HepG2 (cell line): ENCODE data around the gene TMEM183A. TPM values are rescaled to one million over a fixed set of nuclear protein-coding genes. Genes with fewer than 3 reads are reported as not detected.

Source experiments
- ATAC-seq: fragments of 200-7000 bp; cut with Tn5 transposase; 3 replicates; pipeline ENCODE4 v1.9.1; 2020; ENCODE audit warnings: mild to moderate bottlenecking, moderate library complexity
- BruUV-seq: library from RNA; stranded (reverse); fragments of 400-500 nt; replicated peaks from 2 replicates; lab custom pipeline; 2021; lab: Mats Ljungman, UMichigan
- CTCF ChIA-PET: fragments of 300-600 bp; formaldehyde crosslinking; extraction: SDS; loops from one replicate; lab custom pipeline; 2021; ENCODE audit warnings: low total read pairs, inconsistent platforms, low intra/inter-chr PET ratio; lab: Yijun Ruan, JAX
- POLR2A ChIA-PET: fragments of 350-600 bp; sonication (Branson Sonifier 250); formaldehyde crosslinking; loops from one replicate; lab custom pipeline; 2020; ENCODE audit warnings: antibody characterized with exemption, inconsistent platforms; lab: Yijun Ruan, JAX
- DNase-seq: peaks from one replicate; pipeline ENCODE4 v3.0.0-alpha.2; 2015; ENCODE audit warnings: low spot score
- FAIRE-seq: peaks from 3 replicates; lab custom pipeline; 2011; peaks lifted over from hg19 to GRCh38; lab: Jason Lieb, UNC
- H2AFZ ChIP-seq: one replicate; pipeline ENCODE4 v1.6.1; 2011; ENCODE audit warnings: low read length, inconsistent platforms
- H3K27ac ChIP-seq: fragments of 300-600 bp; 3 replicates; pipeline ENCODE4 v1.8.0; 2011; ENCODE audit warnings: mixed run types, mild to moderate bottlenecking, mixed read lengths, low read length, inconsistent platforms; ENCODE audit not compliant: insufficient read depth; ENCODE audit errors: extremely low read length
- H3K27me3 ChIP-seq, 2 experiments: fragments of 200-600 bp in 1 of 2; 2 replicates in 1 of 2; 3 replicates in 1 of 2; pipeline versions ENCODE4 v1.6.0 to v1.8.0; 2011; ENCODE audit warnings: low read length in 2 of 2, mild to moderate bottlenecking in 2 of 2, moderate library complexity in 2 of 2, inconsistent platforms in 1 of 2; ENCODE audit not compliant: insufficient read depth in 2 of 2, control insufficient read depth in 1 of 2
- H3K36me3 ChIP-seq, 2 experiments: fragments of 200-600 bp in 1 of 2; replicated peaks in 1 of 2; 2 replicates in 1 of 2; 3 replicates in 1 of 2; pipeline versions ENCODE4 v1.5.1 to v1.8.0; 2011; ENCODE audit warnings: low read length in 2 of 2, inconsistent platforms in 1 of 2; ENCODE audit not compliant: insufficient read depth in 2 of 2, control insufficient read depth in 1 of 2
- H3K4me1 ChIP-seq: 2 replicates; pipeline ENCODE4 v1.5.1; 2012; ENCODE audit warnings: low read length, inconsistent platforms; ENCODE audit not compliant: insufficient read depth
- H3K4me2 ChIP-seq: 2 replicates; pipeline ENCODE4 v1.6.0; 2011; ENCODE audit warnings: low read depth, low read length, inconsistent platforms
- H3K4me3 ChIP-seq, 3 experiments: fragments of 200-600 bp in 1 of 3; sonication (generic), shearing (Covaris generic) in 1 of 3; replicated peaks in 1 of 3; 2 replicates each; pipeline ENCODE4 v1.5.1; 2011 to 2016; ENCODE audit warnings: low read length in 3 of 3, inconsistent platforms in 2 of 3, low read depth in 2 of 3, mild to moderate bottlenecking in 2 of 3, control low read depth in 1 of 3, mixed read lengths in 1 of 3; ENCODE audit not compliant: insufficient read depth in 1 of 3
- H3K79me2 ChIP-seq: one replicate; pipeline ENCODE4 v1.6.1; 2011; ENCODE audit warnings: low read length, inconsistent platforms; ENCODE audit not compliant: insufficient read depth
- H3K9ac ChIP-seq: 2 replicates; pipeline ENCODE4 v1.6.0; 2011; ENCODE audit warnings: mild to moderate bottlenecking, low read depth, low read length, inconsistent platforms; ENCODE audit not compliant: insufficient read depth
- H3K9me3 ChIP-seq: 2 replicates; pipeline ENCODE4 v1.5.1; 2012; ENCODE audit warnings: mild to moderate bottlenecking, low read length
- H4K20me1 ChIP-seq: 2 replicates; pipeline ENCODE4 v1.6.0; 2011; ENCODE audit warnings: inconsistent platforms, mild to moderate bottlenecking, low read length, moderate library complexity; ENCODE audit not compliant: insufficient read depth
- AKNA ChIP-seq: sonication (generic); formaldehyde crosslinking; IDR thresholded peaks from 2 replicates; pipeline ENCODE4 v1.4.0; 2020; ENCODE audit warnings: missing genetic modification reagents, borderline replicate concordance
- ARNT ChIP-seq: fragments of 450-650 bp; IDR thresholded peaks from 2 replicates; pipeline ENCODE4 v1.6.1; 2017
- EEA1 ChIP-seq: sonication (generic); formaldehyde crosslinking; IDR thresholded peaks from 2 replicates; pipeline ENCODE4 v1.5.1; 2020; ENCODE audit warnings: mild to moderate bottlenecking, missing genetic modification reagents, borderline replicate concordance
- ETS1 ChIP-seq: sonication (generic); formaldehyde crosslinking; IDR thresholded peaks from 2 replicates; pipeline ENCODE4 v1.4.0; 2020; ENCODE audit warnings: missing genetic modification reagents
- ETV5 ChIP-seq: IDR thresholded peaks from 2 replicates; pipeline ENCODE4 v1.6.1; 2018; ENCODE audit warnings: missing biosample characterization, missing genetic modification reagents, inconsistent platforms, borderline replicate concordance
- HCFC1 ChIP-seq: fragments of 150-350 bp; IDR thresholded peaks from 2 replicates; pipeline ENCODE4 v1.6.1; 2014; ENCODE audit warnings: low read depth, low read length
- KLF15 ChIP-seq: sonication (generic); formaldehyde crosslinking; IDR thresholded peaks from 2 replicates; pipeline ENCODE4 v1.8.1; 2023; ENCODE audit warnings: borderline replicate concordance, mild to moderate bottlenecking, inconsistent platforms, missing genetic modification reagents, mixed read lengths
- MAFK ChIP-seq, 2 experiments: IDR thresholded peaks in 1 of 2; conservative IDR thresholded peaks in 1 of 2; 2 replicates each; pipeline ENCODE4 v1.6.1; 2011; ENCODE audit warnings: improper control_type of control experiment in 2 of 2, low read length in 2 of 2
- MAX ChIP-seq: IDR thresholded peaks from 2 replicates; pipeline ENCODE4 v1.6.1; 2012; ENCODE audit warnings: inconsistent platforms
- RBFOX2 ChIP-seq: fragments of 200-400 bp; formaldehyde crosslinking; IDR thresholded peaks from 2 replicates; pipeline ENCODE4 v1.6.1; 2017; ENCODE audit warnings: low read depth, mild to moderate bottlenecking, low read length
- SMAD1 ChIP-seq: sonication (generic); formaldehyde crosslinking; IDR thresholded peaks from 2 replicates; pipeline ENCODE4 v1.4.0; 2020; ENCODE audit warnings: missing genetic modification reagents, low read depth, mild to moderate bottlenecking, borderline replicate concordance
- TEAD2 ChIP-seq: sonication (generic); formaldehyde crosslinking; IDR thresholded peaks from 2 replicates; pipeline ENCODE4 v1.9.0; 2021; ENCODE audit warnings: missing genetic modification reagents
- U2AF2 ChIP-seq: fragments of 200-400 bp; formaldehyde crosslinking; IDR thresholded peaks from 2 replicates; pipeline ENCODE4 v1.6.1; 2017; ENCODE audit warnings: low read depth, mild to moderate bottlenecking, low read length
- ZFY ChIP-seq: sonication (generic); formaldehyde crosslinking; IDR thresholded peaks from 2 replicates; pipeline ENCODE4 v1.4.0; 2020; ENCODE audit warnings: missing genetic modification reagents
- ZGPAT ChIP-seq: IDR thresholded peaks from 2 replicates; pipeline ENCODE4 v1.6.1; 2016; ENCODE audit warnings: mild to moderate bottlenecking
- ZMYM4 ChIP-seq: sonication (generic); formaldehyde crosslinking; IDR thresholded peaks from 2 replicates; pipeline ENCODE4 v1.8.1; 2023; ENCODE audit warnings: mild to moderate bottlenecking, missing genetic modification reagents
- ZNF24 ChIP-seq: fragments of 450-650 bp; IDR thresholded peaks from 2 replicates; pipeline ENCODE4 v1.6.1; 2017; ENCODE audit warnings: antibody characterized with exemption, mild to moderate bottlenecking
- ZNF292 ChIP-seq: sonication (generic); formaldehyde crosslinking; IDR thresholded peaks from 2 replicates; pipeline ENCODE4 v1.8.1; 2022; ENCODE audit warnings: mild to moderate bottlenecking, low read depth, missing genetic modification reagents, borderline replicate concordance
- ZNF616 ChIP-seq: sonication (generic); formaldehyde crosslinking; IDR thresholded peaks from 2 replicates; pipeline ENCODE4 v1.5.0; 2020; ENCODE audit warnings: low read depth, mild to moderate bottlenecking, missing genetic modification reagents
- ZNF878 ChIP-seq: sonication (generic); formaldehyde crosslinking; IDR thresholded peaks from 2 replicates; pipeline ENCODE4 v1.8.1; 2023; ENCODE audit warnings: mild to moderate bottlenecking, missing genetic modification reagents, moderate library complexity
- WGBS: methylation state at CpG from one replicate; pipeline ENCODE4 v1.1.6; 2017; ENCODE audit warnings: low lambda C conversion rate; 5-methylcytosine and 5-hydroxymethylcytosine counted together
- in situ Hi-C: cut with HindIII; loops from 2 replicates; pipeline ENCODE4 v1.10.0; 2017; ENCODE audit warnings: low pct_unique_long_range_greater_than_20kb; ENCODE audit not compliant: extremely low pct_ligation_motif_present
- intact Hi-C: fragments of 100-400 bp; cut with micrococcal nuclease; formaldehyde crosslinking; loops from one replicate; pipeline ENCODE4 v1.10.0; 2022; ENCODE audit not compliant: unreplicated experiment
- polyA plus RNA-seq, 8 experiments: library from polyadenylated mRNA; depleted of rRNA in 3 of 8; stranded (reverse) in 7 of 8; unstranded in 1 of 8; fragments of >200 nt; fragmentation: Illumina TruSeq in 4 of 8; extraction: Trizol in 4 of 8; gene quantifications; 2 replicates each; pipeline versions ENCODE4 v1.2.1 to v1.2.3, GENCODE V29; 2011 to 2016; ENCODE audit warnings: low read depth in 4 of 8, missing spikeins in 1 of 8, mixed read lengths in 1 of 8; ENCODE audit not compliant: insufficient read depth in 1 of 8
- total RNA-seq, 5 experiments: library from RNA; depleted of rRNA; stranded (reverse); fragments of >200 nt; fragmentation: Illumina TruSeq; extraction: Trizol; gene quantifications; 2 replicates each; pipeline ENCODE4 v1.2.3, GENCODE V29; 2016; ENCODE audit warnings: low read depth in 1 of 5

TMEM183A gene
- total and polyA plus RNA-seq, 2 of the 13 experiments (the other 11 are each of a cell fraction or from before 2014, with no cell fraction given), result 59.7 to 82.0 TPM

- peaks cover 39% of the 10 kb centered on the region for H3K79me2 ChIP-seq
- intact Hi-C loops, result no loop called here
- no peaks in the 10 kb centered on the region for H4K20me1 ChIP-seq
- no peaks in the 10 kb centered on the region for H3K9me3 ChIP-seq
- H2AFZ ChIP-seq, result no peak overlapping the region
- POLR2A ChIA-PET, result no interaction called here
- H3K4me3 ChIP-seq, result no peak overlapping the region
- peaks cover 14% of the 10 kb centered on the region for H3K4me1 ChIP-seq
- FAIRE-seq, result no peak
- no TSS peak for BruUV-seq
- peaks cover 16 to 59% of the 10 kb centered on the region in 2 experiments for H3K36me3 ChIP-seq
- H3K4me2 ChIP-seq, result no peak overlapping the region
- no peak for TF ChIP-seq ZNF616 (CRISPR knock-in tag)
- no peak for TF ChIP-seq ZGPAT (CRISPR knock-in tag)
- TF ChIP-seq AKNA (CRISPR knock-in tag), result no peak
- no peak for TF ChIP-seq KLF15 (CRISPR knock-in tag)
- TF ChIP-seq HCFC1, result no peak
- no peak for TF ChIP-seq TEAD2 (CRISPR knock-in tag)
- no peak for TF ChIP-seq SMAD1
- no peak for TF ChIP-seq ZMYM4 (CRISPR knock-in tag)
- no peak for TF ChIP-seq MAX
- no peak for TF ChIP-seq ARNT
- TF ChIP-seq ZNF24, result no peak
- TF ChIP-seq ZNF878, result no peak
- no peak for TF ChIP-seq ZFY
- TF ChIP-seq MAFK (conservative IDR thresholded peaks at IDR 0.05 in 1 of 2, IDR thresholded peaks at IDR 0.05 in 1 of 2; ENCODE audit: low read length in 2 of 2), result no peak
- TF ChIP-seq RBFOX2, result no peak
- TF ChIP-seq ETS1 (CRISPR knock-in tag), result no peak
- TF ChIP-seq ZNF292 (CRISPR knock-in tag), result no peak
- no peak for TF ChIP-seq EEA1 (CRISPR knock-in tag)
- no peak for TF ChIP-seq ETV5 (CRISPR knock-in tag)
- TF ChIP-seq U2AF2, result no peak
- H3K27ac ChIP-seq, result no peak overlapping the region
- H3K27me3 ChIP-seq, result no peaks in the 10 kb centered on the region; a peak in 1 of 5 replicates
- CTCF ChIA-PET, result no interaction called here
- WGBS, result 97% methylated on average over 5 of the region's 5 CpGs
- in situ Hi-C loops, result no loop called here
- no peak for DNase-seq
- H3K9ac ChIP-seq, result no peak overlapping the region
- ATAC-seq, result no peak
These were observed 4.4 kb downstream of the TMEM183A start for GRCh38 chr1:203011582-203011981.
